GM18858 (cell line): Measurements from ENCODE around the gene LEFTY2.
"Not testable (repeated sequence)": the region's sequence is repeated elsewhere in the genome, so short reads cannot be mapped to it uniquely, and the experiment has no call there.

Experiments
- ATAC-seq: cut with Tn5 transposase; IDR thresholded peaks from one replicate; pipeline ENCODE4 v1.9.1; 2021; ENCODE audit not compliant: unreplicated experiment

Gene LEFTY2

DNA sequence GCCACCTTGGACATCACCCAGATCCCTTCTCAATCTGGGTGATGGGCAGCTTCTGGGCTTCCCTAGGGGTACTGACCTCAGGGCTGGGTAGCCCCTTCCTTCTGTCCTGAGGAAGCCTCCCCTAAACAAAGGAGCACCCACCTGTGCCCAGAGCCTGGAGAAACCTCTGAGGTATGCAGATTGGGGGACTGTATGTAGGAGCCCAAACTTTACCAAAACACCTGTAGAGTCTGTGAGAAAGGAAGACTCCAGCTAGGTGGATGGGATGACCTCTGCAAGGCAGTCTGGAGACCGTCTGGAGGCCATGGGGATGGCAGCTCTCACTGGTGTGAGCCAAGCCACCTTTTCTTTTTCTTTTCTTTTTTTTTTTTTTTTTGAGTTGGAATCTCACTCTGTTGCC lies 13.7 kb upstream of the LEFTY2 start:
- ATAC-seq: no peak

DNA sequence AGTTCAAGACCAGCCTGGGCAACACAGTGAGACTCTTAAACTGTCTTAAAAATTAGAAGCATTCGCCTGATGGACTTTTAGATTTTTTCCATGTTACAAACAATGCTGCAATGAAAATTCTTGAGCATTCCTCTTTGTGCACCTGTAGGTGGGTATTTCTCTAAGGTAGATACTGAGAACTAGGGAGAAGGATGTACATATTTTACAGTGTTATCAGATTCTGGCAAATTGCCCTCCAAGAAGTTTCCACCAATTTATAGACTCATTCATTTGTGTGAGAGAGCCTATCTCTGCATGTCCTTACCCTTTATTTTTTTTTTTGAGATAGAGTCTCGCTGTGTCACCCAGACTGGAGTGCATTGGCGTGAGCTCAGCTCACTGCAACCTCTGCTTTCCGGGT lies 12.3 kb upstream of the LEFTY2 start:
- no peak for ATAC-seq

DNA sequence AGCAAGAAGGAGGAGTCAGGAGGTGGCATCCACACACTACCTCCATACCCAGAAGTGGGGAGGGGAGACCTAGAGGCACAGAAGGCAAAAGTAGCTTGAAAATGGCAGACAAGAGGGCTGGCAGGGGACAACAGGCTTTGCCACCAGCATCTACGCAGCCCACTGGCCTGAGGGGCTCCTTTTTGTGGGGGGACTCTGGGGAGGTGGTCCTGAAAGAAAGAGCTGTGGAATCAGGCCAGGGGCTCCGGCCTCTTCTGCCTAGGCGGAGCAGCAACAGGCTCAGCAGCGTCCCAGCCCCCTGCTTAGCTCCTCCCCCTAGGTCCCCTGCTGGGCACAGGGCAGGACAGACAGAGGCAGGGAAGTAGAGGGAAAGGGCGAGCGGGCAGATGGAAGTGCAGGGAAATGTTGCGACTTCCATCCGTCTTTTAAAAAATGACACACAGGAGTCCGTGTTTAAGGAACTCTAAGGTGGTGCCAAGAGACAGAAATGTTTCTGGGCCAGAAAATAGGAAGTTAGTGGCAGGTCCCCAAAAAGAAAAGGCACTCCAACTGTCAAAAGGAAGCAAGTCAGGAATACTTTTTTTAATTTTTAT lies 10.0 kb upstream of the LEFTY2 start:
- no peak for ATAC-seq

DNA sequence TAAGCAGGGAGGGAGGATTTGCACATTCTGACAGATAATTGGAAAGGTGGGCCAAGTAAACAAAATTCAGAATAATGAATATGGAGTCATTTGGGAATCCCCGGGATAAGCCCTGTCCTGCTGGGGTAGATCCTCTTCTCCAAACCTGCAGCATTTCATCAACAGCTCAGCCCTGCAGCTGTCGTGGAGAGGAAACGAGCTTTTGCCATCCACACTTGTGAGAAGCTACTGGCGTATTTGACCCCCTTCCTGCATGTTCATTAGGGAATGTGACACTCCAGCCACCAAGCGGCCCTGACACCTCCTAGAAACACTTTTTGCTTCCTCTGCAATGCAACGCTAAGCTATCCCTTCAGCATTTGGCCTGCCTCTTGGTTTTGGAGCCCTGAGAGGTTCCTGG lies 8.0 kb upstream of the LEFTY2 start:
- ATAC-seq: no peak

DNA sequence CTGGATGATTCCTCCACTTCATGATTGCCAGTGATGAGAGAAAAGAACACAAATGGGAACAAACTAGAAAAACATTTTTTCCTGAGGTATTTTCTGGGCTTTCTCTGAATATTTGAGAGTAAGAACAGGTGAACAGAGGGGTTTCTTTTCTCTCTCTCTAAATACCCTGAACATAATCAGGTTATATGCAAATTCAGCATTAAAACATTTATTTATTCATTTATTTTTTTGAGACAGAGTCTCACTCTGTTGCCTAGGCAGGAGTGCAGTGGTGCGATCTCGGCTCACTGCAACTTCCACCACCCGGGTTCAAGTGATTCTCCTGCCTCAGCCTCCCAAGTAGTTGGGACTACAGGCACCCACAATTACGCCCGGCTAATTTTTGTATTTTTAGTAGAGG lies 5.8 kb upstream of the LEFTY2 start:
- no peak for ATAC-seq

DNA sequence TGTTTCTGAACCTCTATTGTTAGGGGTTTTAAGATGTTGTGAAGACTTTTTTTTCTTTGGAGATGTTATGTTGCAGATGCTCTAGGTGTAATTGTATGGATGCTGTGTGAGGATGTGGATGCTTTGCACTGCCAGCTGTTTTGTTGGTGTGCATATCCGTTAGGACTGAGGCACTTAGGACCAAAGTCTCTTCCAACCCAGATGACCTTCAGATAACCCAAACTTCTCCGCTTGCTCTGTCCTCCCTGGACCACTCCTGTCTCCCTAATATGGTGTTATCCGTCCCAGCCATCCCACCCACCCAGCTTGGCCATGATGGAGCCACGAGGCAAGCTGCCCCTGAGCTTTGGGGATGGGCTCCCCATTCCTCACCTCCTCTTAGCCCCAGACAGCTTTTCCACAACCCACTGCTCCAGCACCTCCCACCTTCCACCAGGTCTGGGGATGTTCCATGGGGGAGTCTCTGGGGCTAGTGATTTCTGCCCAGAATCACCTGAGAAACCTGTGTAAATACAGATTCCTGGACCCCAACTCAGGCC lies 5.1 kb upstream of the LEFTY2 start:
- no peak for ATAC-seq

DNA sequence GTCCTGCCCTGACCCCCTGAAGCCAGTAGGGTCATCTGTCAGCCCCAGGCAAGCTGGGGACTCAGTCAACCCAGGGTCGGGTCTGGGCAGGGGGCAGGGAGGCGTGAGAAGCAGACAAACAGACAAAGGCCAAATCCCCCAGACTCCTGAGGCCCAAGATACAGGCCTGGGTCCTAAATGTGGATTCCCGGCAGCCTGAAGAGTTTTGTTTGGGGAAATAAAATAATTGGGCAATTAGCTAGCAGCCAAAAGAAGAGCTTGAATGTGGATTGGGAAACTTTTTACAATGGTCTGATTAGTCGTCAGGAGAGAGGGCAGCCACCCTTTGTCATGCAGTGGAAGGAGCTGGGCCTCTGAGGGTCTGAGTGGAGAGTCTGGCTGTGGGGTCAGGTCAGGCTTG lies 4.5 kb upstream of the LEFTY2 start:
- ATAC-seq: no peak

DNA sequence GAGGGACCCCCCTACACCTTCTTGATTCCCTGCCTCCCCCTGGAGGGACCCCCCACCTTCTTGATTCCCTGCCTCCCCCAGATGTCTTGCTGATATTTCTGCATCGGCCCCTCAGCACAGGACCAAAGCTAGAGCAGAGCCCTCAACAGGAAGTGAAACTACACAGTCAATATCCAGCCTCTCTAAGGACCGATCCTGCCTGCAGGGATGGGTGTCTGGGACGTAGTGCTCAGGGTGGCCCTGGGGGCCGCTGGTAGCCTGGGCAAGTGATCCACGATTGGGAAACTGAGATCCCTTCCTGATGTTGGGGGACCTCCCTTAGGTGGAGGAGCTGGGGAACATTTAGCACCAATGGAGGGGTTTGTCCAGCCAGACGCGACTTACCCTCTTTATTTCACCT lies 3.9 kb upstream of the LEFTY2 start:
- peak; percentile 66 for ATAC-seq

DNA sequence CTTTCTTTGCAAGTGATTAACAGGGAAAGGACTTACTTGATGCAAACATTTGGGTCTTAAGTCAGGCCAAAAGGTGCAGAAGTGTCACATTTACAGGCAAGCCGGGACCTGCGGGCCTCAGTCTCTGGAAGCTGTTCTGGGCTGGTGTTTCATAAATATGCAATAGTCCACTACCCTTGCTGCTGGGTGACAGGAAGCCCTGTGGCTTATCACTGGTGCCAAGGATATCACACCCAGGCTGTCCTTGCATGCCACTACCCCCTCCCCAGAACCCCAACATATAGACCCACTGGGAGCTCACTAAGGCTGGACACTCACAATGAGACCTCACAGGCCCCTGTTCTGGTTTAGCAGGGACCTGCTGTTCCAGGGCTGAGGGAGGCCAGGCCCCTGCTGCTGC lies 3.4 kb upstream of the LEFTY2 start:
- no peak for ATAC-seq

DNA sequence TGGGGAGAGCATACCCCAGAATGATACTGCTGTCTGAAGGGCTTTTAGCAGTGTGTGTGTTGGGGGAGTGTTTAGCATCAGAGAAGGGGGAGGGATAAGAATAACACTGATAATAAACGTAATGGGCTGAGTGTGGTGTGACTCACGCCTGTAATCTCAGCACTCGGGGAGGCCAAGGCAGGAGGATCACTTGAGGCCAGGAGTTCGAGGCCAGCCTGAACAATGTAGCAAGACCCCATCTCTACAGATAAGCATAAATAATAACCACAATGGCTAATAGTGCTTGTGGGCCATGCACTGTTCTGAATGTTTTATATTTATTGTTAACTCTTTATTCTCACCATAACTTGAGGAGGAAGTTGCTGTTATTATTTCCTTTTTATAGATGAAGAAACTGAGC lies 2.6 kb upstream of the LEFTY2 start:
- no peak for ATAC-seq

DNA sequence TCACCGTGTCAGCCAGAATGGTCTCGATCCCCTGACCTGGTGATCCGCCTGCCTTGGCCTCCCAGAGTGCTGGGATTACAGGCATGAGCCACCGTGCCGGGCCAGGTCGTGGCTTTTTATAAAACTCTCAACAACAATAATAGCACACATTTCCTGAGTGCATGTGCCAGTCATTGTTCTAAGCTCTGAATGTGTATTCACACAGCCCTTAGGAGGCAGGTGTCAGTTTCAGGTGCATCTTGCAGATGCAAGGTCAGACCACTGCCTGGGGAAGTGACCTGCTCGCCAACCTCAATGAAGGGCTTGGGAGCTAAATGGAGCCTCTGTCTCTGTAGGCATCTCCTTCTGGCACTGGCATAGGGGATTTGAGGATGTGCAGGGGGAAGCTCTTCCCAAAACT lies 1.6 kb upstream of the LEFTY2 start:
- peak; percentile 91 for ATAC-seq

DNA sequence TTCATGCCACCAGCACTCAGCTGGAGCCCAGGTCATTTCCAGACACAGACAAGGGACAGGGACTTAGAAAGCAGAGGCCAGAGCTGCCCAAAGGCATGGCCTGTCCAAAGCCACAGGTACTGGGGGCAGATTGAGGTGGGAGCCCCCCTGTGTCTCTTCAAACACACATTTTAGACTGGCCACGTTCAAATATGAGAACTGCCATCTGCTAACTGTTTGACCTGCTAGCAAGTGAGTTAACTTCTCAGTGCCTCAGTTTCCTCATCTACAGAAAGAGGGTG lies 862 bp upstream of the LEFTY2 start:
- ATAC-seq: no peak

DNA sequence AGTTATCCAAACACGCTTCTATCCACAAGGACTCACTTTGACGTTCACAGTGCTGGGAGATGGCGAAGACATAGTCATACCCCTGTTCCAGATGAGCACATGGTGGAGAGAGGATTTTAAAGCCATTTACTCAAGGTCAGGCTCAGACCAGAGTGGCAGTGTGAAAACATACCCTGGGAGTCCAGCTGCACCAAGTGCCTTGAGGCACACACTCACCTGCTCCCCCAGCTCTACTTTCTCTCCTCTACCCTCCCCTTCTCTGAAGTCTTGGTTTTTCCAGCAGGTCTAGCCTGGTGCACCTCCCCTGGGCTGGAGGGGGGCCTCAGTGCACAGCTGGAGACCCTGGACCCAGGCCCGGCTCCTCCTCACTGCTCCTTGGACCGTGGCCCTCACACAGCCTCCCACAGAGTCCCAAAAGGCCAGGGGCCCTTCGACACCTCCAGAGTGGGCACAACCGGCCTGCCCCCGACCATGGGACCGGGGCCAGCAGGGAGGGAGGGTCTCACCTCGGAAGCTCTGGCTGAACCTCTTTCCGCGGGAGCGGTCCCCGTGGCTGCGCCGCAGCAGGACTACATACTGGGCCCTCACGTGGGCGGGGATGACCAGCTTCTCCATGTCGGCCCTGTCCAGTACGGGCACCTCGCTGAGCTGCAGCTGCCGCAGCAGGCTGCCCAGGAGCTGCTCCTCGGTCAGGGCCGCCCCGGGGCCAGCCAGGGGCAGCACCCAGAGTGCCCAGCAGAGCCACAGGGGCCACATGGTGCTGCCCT lies 452 bp downstream of the LEFTY2 start:
- no peak for ATAC-seq

DNA sequence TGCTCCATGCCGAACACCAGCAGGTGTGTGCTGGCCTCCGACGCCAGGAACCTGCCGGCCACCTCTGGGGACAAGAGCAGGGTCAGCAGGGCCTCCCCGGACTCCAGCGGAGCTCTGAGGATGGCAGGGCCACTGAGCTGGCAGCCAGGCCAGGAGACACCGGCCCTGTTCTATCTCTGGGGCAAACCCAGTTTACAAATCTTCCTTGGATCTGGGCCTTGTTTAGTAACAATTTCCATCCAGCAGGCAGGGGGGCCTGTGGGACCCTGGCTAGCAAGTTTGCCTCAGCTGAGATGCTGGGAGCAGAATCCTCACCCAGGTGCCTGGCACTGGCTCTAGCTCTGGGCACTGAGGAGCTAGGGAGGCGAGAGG lies 1.1 kb downstream of the LEFTY2 start:
- not testable (repeated sequence) for ATAC-seq

DNA sequence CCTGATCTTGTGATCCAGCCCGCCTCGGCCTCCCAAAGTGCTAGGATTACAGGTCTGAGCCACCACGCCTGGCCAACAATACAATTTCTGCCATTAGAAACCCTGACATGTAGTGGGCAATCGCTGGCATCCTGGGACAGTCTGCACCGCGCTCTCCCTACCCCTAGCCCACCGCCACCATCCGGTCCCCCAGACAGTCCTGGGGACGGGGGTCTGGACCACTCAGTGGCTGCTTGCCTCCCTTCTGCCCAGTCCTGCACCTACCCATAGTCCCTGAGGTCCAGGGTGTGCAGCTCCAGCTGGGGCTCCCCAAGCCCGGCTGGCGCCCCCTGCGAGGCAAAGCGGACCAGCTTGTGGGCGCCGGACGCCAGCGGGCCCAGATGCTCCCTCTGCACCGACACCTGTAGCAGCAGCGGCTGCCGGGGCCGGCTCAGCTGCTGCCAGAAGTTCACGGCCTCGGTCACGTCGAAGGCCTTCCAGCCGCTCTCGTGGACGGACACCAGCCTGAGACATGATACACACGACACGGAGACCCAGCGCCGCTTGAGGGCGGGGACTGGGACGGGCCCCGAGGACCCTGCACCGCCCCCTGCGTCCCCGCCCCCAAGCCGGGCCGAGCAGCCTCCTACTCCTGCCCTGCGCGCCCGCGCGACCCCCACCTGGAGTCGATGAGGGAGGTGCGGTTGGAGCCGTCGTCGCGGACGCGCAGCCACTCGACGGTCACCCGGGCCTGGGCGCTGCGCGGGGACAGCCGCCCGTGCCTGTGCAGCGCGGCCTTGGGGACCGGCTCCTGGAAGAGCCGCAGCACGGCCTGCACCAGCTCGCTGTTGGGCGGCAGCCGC lies 1.7 kb downstream of the LEFTY2 start:
- ATAC-seq: not testable (repeated sequence)

DNA sequence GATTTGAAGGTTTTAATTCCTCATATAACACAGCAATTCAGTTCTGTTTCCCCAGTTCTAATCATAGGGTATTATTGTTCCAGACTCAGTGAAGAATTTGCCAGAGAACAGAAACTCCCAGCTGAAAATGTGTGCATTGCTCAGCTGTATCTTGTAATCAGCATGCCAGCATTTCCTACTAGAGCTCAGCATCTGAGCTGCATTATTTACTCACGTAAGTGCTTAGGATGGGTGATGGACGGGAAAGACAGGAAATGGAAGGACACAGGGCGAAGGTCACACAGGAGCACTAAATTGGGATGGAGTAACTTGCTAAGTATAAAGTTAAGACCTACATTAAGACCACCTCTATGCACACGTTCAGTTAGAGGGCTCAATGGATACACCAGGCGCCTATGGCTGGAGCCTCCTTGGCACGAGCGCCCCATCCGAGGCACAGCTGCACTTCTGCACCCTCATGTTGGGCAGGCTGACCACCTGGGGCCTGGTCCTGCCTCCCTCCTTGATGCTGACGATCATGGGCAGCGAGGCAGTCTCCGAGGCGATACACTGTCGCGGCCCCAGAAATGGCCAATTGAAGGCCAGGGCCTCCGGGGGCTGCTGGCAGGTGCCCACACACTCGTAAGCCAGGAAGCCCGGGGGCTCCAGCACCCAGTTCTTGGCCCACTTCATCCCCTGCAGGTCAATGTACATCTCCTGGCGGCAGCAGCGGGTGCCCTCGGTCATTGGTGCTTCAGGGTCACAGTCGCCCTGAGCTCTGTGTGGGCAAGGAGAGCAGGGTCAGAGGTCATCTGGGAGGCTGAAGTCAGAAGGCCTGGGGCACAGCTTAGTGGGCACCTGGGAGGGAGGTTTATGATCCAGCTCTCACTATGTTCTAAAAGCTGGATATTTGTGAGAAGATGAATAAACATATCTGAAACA lies 3.7 kb downstream of the LEFTY2 start:
- ATAC-seq: no peak

DNA sequence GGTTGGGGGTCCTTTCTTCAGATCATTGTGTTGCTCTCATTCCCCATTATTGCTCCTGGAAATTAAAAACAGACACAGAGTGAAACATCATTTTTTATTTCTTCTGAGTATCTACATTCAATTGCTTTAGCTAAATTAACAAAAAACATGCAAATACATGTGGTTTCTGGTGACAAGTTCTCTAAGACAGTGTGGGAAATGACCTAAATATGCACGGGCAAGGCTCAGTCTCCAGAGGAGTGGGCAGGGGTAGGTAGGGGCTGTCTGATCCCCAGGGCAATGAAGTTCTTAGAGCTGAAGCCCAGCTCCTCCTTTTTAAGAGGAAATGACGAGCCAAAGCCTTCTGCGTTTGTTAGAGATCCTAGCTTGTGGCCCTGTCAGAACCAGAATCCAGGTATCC lies 4.5 kb downstream of the LEFTY2 start:
- no peak for ATAC-seq

DNA sequence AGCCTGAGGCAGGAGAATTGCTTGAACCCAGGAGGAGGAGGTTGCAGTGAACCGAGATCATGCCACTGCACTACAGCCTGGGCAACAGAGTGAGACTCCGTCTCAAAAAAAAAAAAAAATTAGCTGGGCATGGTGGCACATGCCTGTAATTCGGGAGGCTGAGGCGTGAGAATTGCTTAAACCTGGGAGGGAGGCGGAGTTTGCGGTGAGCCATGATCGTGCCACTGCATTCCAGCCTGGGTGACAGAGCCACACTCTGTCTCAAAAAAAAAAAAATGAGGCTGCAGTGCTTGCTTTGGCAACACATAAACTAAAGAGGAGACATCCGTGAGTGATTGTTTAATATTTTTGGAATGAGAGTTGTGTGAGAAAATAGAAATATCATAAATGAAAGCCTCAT lies 4.9 kb downstream of the LEFTY2 start:
- not testable (repeated sequence) for ATAC-seq

DNA sequence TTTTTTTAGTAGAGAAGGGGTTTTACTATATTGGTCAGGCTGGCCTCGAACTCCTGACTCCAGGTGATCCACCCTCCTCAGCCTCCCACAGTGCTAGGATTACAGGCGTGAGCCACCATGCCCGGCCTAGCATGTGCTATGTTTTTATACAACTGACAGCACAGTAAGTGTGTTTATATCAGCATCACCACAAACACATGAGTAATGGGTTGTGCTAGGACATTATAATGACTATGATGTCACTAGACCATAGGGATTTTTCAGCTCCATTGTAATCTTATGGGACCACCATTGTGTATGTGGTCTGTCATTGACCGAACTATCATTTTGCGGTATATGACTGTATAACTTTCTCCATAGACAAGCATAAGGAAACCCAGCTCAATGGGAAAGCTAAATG lies 6.3 kb downstream of the LEFTY2 start:
- ATAC-seq: no peak

DNA sequence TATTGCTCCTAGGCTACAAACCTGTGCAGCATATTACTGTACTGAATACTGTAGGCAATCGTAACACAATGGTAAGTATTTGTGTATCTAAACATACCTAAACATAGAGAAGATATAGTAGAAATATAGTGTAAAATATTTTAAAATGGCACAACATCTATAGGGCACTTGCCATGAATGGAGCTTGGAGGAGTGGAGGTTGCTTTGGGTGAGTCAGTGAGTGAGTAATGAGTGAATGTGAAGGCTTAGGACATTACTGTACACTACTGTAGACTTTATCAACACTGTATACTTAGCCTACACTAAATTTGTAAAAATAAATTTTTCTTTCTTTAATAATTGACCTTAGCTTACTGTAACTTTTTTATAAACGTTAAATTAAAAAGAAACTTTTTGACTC lies 7.9 kb downstream of the LEFTY2 start:
- no peak for ATAC-seq
